Suprapubic skin (tissue), 4 donors: Measurements from ENCODE around the gene RARB. TPM values are rescaled to one million over a fixed set of nuclear protein-coding genes. Genes with fewer than 3 reads are reported as not detected.

ENCODE experiments used
- DNase-seq, 2 donors: peaks; one replicate each; pipeline ENCODE4 v3.0.0-alpha.2; 2019; ENCODE audit warnings: low spot score in 2 of 2
- H3K27ac ChIP-seq: fragments of 200-600 bp; sonication (generic); one replicate; pipeline ENCODE4 v1.5.1; 2019
- H3K27me3 ChIP-seq: fragments of 200-600 bp; sonication (generic); one replicate; pipeline ENCODE4 v1.5.1; 2019
- H3K36me3 ChIP-seq: fragments of 200-600 bp; sonication (generic); one replicate; pipeline ENCODE4 v1.5.1; 2019
- H3K4me1 ChIP-seq: fragments of 200-600 bp; sonication (generic); one replicate; pipeline ENCODE4 v1.5.1; 2019
- H3K4me3 ChIP-seq: fragments of 200-600 bp; sonication (generic); one replicate; pipeline ENCODE4 v1.5.1; 2019; ENCODE audit warnings: mild to moderate bottlenecking
- H3K9me3 ChIP-seq: fragments of 200-600 bp; sonication (generic); one replicate; pipeline ENCODE4 v1.5.1; 2019
- CTCF ChIP-seq, 2 donors: fragments of 200-600 bp in 1 of 2; fragments of 450-650 bp in 1 of 2; sonication (generic) in 1 of 2; IDR thresholded peaks; one replicate each; pipeline ENCODE4 v1.5.1; 2016 to 2019; ENCODE audit warnings: antibody characterized with exemption in 2 of 2, mild to moderate bottlenecking in 1 of 2, moderate library complexity in 1 of 2
- EP300 ChIP-seq: sonication (generic); formaldehyde crosslinking; IDR thresholded peaks from one replicate; pipeline ENCODE4 v1.6.1; 2017; ENCODE audit warnings: antibody characterized with exemption
- POLR2A ChIP-seq, 2 donors: fragments of 450-650 bp; IDR thresholded peaks; one replicate each; pipeline ENCODE4 v1.6.1; 2017; ENCODE audit warnings: antibody characterized with exemption in 2 of 2, mild to moderate bottlenecking in 2 of 2, moderate library complexity in 2 of 2
- POLR2AphosphoS5 ChIP-seq, 3 donors: sonication (generic); formaldehyde crosslinking; IDR thresholded peaks; one replicate each; pipeline ENCODE4 v1.6.1; 2017; ENCODE audit warnings: antibody characterized with exemption in 3 of 3
- WGBS: methylation state at CpG from one replicate; pipeline ENCODE4 v1.1.5; 2018; 5-methylcytosine and 5-hydroxymethylcytosine counted together
- total RNA-seq, 4 donors: library from RNA; depleted of rRNA; stranded (reverse); fragments of >200 nt; gene quantifications; one replicate each; pipeline ENCODE4 v1.1.0, GENCODE V29; 2016

RARB gene
- total RNA-seq, 4 donors from 2014 or later: 1.3 to 3.9 (median 1.5) TPM

GRCh38 chr3:25481386-25481785 is 53.3 kb downstream of the RARB start:
- 38% methylated on average over 1 of the region's 1 CpG for WGBS
- no peak for DNase-seq
- Histone ChIP-seq H3K4me1 (no peaks in the 10 kb centered on the region), H3K9me3 (no peaks in the 10 kb centered on the region), H3K27me3 (no peaks in the 10 kb centered on the region), H3K36me3 (no peaks in the 10 kb centered on the region), H3K27ac (no peak overlapping the region), H3K4me3 (no peak overlapping the region)
- TF ChIP-seq POLR2AphosphoS5 (IDR thresholded peaks at IDR 0.05): no peak

DNA sequence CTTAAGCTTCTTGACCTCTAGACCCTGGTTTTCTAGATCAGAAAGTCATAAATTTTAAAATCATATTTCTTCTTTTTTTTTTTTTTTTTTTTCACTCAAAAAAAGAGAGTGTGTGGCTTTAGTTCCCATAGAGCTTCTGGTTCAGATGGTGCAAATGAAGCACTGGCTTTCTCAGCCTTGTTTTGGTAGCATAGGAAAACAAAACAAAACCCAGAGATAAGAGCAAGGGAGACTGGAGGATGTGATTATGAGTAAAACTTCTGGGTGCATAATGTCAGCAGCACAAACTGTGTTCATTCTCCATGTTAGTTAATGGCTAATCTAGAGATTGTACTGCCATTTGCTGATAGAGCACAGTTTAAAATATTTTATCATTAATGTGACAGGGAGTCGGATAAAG is 55.4 kb downstream of the RARB start:
- Histone ChIP-seq H3K27me3 (no peaks in the 10 kb centered on the region), H3K9me3 (no peaks in the 10 kb centered on the region)

GRCh38 chr3:25485673-25486072 is 57.6 kb downstream of the RARB start:
- TF ChIP-seq POLR2A (IDR thresholded peaks at IDR 0.05) (no peak), CTCF (IDR thresholded peaks at IDR 0.05) (no peak), POLR2AphosphoS5 (IDR thresholded peaks at IDR 0.05) (no peak), EP300 (no peak)
- WGBS: 68% methylated on average over 3 of the region's 3 CpGs
- H3K27me3 ChIP-seq: no peaks in the 10 kb centered on the region
- H3K36me3 ChIP-seq: no peaks in the 10 kb centered on the region
- H3K27ac ChIP-seq: no peak overlapping the region
- DNase-seq: no peak
- no peaks in the 10 kb centered on the region for H3K9me3 ChIP-seq
- H3K4me3 ChIP-seq: no peak overlapping the region
- H3K4me1 ChIP-seq: no peaks in the 10 kb centered on the region

More for the DNA sequence above, 55.4 kb downstream of the RARB start:
- TF ChIP-seq EP300 (no peak), POLR2AphosphoS5 (IDR thresholded peaks at IDR 0.05) (no peak), CTCF (IDR thresholded peaks at IDR 0.05) (no peak), POLR2A (IDR thresholded peaks at IDR 0.05) (no peak)
- no peak overlapping the region for H3K4me3 ChIP-seq
- no peak overlapping the region for H3K27ac ChIP-seq
- WGBS: 86% methylated on average over 1 of the region's 1 CpG
- H3K36me3 ChIP-seq: no peaks in the 10 kb centered on the region
- no peaks in the 10 kb centered on the region for H3K4me1 ChIP-seq
- DNase-seq: no peak

DNA sequence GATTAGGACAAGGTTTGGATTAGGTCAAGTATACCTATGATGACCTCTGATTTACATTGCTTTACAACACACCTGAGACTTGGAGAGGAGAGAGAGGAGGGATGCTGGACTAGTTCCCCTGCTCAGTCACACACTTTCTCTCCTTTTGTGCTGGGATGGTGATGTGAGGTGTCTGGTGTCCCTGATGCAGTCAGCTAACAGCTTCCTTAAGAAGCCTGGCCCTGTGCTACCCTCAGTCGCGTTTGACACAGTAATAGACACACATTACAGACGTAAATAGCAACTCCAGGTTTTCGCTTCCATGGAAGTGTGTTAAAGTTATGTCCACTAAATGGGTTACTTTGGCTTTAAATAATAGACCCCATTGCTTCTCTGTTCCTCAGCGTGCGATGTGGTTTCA is 58.9 kb downstream of the RARB start:
- WGBS: 80% methylated on average over 6 of the region's 6 CpGs

GRCh38 chr3:25489858-25490593 is 62.0 kb downstream of the RARB start:
- TF ChIP-seq EP300 (no peak), POLR2AphosphoS5 (IDR thresholded peaks at IDR 0.05) (no peak), CTCF (IDR thresholded peaks at IDR 0.05) (no peak), POLR2A (IDR thresholded peaks at IDR 0.05) (no peak)
- peaks cover 5% of the 10 kb centered on the region for H3K9me3 ChIP-seq
- no peaks in the 10 kb centered on the region for H3K4me1 ChIP-seq
- WGBS: 80% methylated on average over 7 of the region's 7 CpGs
- H3K4me3 ChIP-seq: no peak overlapping the region
- H3K27ac ChIP-seq: no peak overlapping the region
- no peaks in the 10 kb centered on the region for H3K27me3 ChIP-seq
- no peaks in the 10 kb centered on the region for H3K36me3 ChIP-seq
- DNase-seq: no peak

More for the DNA sequence above, 58.9 kb downstream of the RARB start:
- no peak overlapping the region for H3K27ac ChIP-seq
- TF ChIP-seq POLR2AphosphoS5 (IDR thresholded peaks at IDR 0.05) (no peak), EP300 (no peak), CTCF (IDR thresholded peaks at IDR 0.05) (no peak), POLR2A (IDR thresholded peaks at IDR 0.05) (no peak)
- no peak for DNase-seq
- no peak overlapping the region for H3K4me3 ChIP-seq
- H3K4me1 ChIP-seq: no peaks in the 10 kb centered on the region
- no peaks in the 10 kb centered on the region for H3K36me3 ChIP-seq
- H3K9me3 ChIP-seq: no peaks in the 10 kb centered on the region
- no peaks in the 10 kb centered on the region for H3K27me3 ChIP-seq

DNA sequence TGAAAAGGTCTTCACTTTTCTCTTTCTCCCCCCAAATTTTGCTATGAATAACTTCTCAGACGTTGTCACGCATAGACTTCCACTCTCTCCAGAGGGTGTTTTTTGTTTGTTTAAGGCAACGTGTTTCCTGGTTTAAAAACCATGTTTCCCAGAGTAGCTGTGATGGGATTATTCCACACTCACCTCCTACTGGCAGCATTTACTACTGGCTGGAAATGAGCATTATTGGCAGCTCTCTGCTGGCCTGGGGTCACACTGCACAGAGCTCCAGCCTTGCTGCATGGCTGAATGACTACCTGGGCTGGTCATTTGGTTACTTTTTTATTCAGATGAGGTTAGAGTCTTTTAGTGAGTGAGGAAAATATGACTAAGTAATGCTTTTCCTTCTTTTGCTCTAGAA is 65.2 kb downstream of the RARB start:
- Histone ChIP-seq H3K36me3 (no peaks in the 10 kb centered on the region), H3K4me1 (no peaks in the 10 kb centered on the region), H3K27ac (no peak overlapping the region), H3K27me3 (no peaks in the 10 kb centered on the region), H3K4me3 (no peak overlapping the region), H3K9me3 (peaks cover 5% of the 10 kb centered on the region)
- no peak for DNase-seq
- 79% methylated on average over 3 of the region's 3 CpGs for WGBS
- TF ChIP-seq CTCF (IDR thresholded peaks at IDR 0.05) (no peak), POLR2A (IDR thresholded peaks at IDR 0.05) (no peak), EP300 (no peak), POLR2AphosphoS5 (IDR thresholded peaks at IDR 0.05) (no peak)
